Measurements from ENCODE around the gene TLR5.

- TF ChIP-seq REST (IDR thresholded peaks at IDR 0.05; ENCODE audit: insufficient read depth in 1 of 2, low read depth in 2 of 2, low read length in 1 of 2) (no peak), CTCF (IDR thresholded peaks at IDR 0.05) (no peak), SIN3A (IDR thresholded peaks at IDR 0.05; ENCODE audit: borderline replicate concordance, insufficient read depth, low read depth, low read length) (no peak), TCF7L2 (IDR thresholded peaks at IDR 0.05; ENCODE audit: low read depth, low read length) (no peak)
Observed at GRCh38 chr1:223083831-223084230, 59.2 kb downstream of the TLR5 start.

Measured in Panc1 (cell line).